GM12878 (cell line): ENCODE data around the gene PTPRN2.

Experiments used
- ATF7 ChIP-seq: fragments of 450-650 bp; IDR thresholded peaks from 2 replicates; pipeline ENCODE4 v1.6.1; 2016; ENCODE audit warnings: low read depth, mild to moderate bottlenecking
- BCL11A ChIP-seq: IDR thresholded peaks from 2 replicates; pipeline ENCODE4 v1.6.1; 2011; ENCODE audit warnings: low read depth, low read length
- CEBPB ChIP-seq, 2 experiments: fragments of 150-350 bp in 1 of 2; IDR thresholded peaks; 2 replicates each; pipeline ENCODE4 v1.6.1; 2012 to 2014; ENCODE audit warnings: low read depth in 2 of 2, low read length in 2 of 2, borderline replicate concordance in 1 of 2, inconsistent platforms in 1 of 2
- CTCF ChIP-seq, 3 experiments: IDR thresholded peaks in 2 of 3; conservative IDR thresholded peaks in 1 of 3; 2 replicates each; pipeline ENCODE4 v1.5.1; 2011; ENCODE audit warnings: low read depth in 3 of 3, low read length in 3 of 3, mild to moderate bottlenecking in 3 of 3, control low read depth in 2 of 3, moderate library complexity in 2 of 3, inconsistent platforms in 1 of 3, mixed read lengths in 1 of 3; ENCODE audit not compliant: control insufficient read depth in 2 of 3, insufficient read depth in 1 of 3; ENCODE audit errors: extremely low read depth in 1 of 3
- HDAC2 ChIP-seq: fragments of 200-600 bp; sonication (generic); IDR thresholded peaks from 2 replicates; pipeline ENCODE4 v1.6.1; 2017
- IKZF1 ChIP-seq: fragments of 450-650 bp; conservative IDR thresholded peaks from 2 replicates; pipeline ENCODE4 v1.6.1; 2017; ENCODE audit warnings: antibody characterized with exemption, mild to moderate bottlenecking
- POLR2A ChIP-seq: IDR thresholded peaks from 2 replicates; pipeline ENCODE4 v1.6.1; 2011; ENCODE audit warnings: low read depth, mild to moderate bottlenecking, low read length
- RAD21 ChIP-seq: IDR thresholded peaks from 2 replicates; pipeline ENCODE4 v1.6.1; 2011; ENCODE audit warnings: mild to moderate bottlenecking, low read depth, low read length, moderate library complexity; ENCODE audit not compliant: insufficient read depth
- SIN3A ChIP-seq: IDR thresholded peaks from 2 replicates; pipeline ENCODE4 v1.6.1; 2012; ENCODE audit warnings: low read depth, low read length, improper control_type of control experiment
- SUZ12 ChIP-seq: fragments of 200-600 bp; sonication (generic); IDR thresholded peaks from one replicate; pipeline ENCODE4 v1.6.1; 2018; ENCODE audit warnings: antibody characterized with exemption, mild to moderate bottlenecking; ENCODE audit not compliant: unreplicated experiment
- ZBTB33 ChIP-seq: fragments of 450-650 bp; IDR thresholded peaks from 2 replicates; pipeline ENCODE4 v1.6.1; 2017; ENCODE audit warnings: mild to moderate bottlenecking
- ZNF274 ChIP-seq: IDR thresholded peaks from one replicate; pipeline ENCODE4 v1.8.0; 2011; ENCODE audit not compliant: insufficient read length, insufficient read depth

- TF ChIP-seq RAD21 (no peak), SUZ12 (no peak), CTCF (IDR thresholded peaks at IDR 0.05 in 2 of 3, conservative IDR thresholded peaks at IDR 0.05 in 1 of 3; ENCODE audit: control insufficient read depth in 2 of 3, extremely low read depth in 1 of 3, insufficient read depth in 1 of 3, low read depth in 3 of 3, low read length in 3 of 3) (no peak), IKZF1 (no peak), ATF7 (no peak), SIN3A (no peak), BCL11A (no peak), ZNF274 (no peak), ZBTB33 (no peak), POLR2A (no peak), HDAC2 (no peak), CEBPB (IDR thresholded peaks at IDR 0.05; ENCODE audit: borderline replicate concordance in 1 of 2, low read depth in 2 of 2, low read length in 2 of 2) (no peak)
Observed at GRCh38 chr7:157528785-157529341, 1058.8 kb downstream of the PTPRN2 start.
